Stimulated activated naive CD4-positive, alpha-beta T cell (primary cell): ENCODE results near the gene ADNP2.

Experiments
- DNase-seq, 6 experiments: peaks; one replicate each; lab custom pipeline; 2025; lab: John Stamatoyannopoulos, UW

The ADNP2 gene

GRCh38 chr18:80171054-80171872 lies 62.2 kb downstream of the ADNP2 start:
- DNase-seq, result no peak

DNA sequence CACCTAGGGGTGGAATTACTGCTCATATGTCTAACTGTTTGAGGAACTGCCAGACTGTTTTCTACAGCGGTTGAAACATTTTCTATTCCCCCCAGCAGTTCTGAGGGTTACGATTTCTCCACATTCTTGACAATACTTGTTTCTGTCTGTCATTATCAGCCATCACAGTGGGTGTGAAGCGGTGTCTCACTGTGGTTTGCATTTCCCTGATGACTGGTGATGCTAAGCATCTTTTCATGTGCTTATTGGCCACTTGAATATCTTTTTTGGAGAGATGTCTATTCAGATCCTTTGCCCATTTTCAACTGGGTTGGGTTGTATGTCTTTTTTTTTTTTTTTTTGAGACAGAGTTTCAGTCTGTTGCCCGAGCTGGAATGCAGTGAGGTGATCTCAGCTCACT lies 63.0 kb downstream of the ADNP2 start:
- DNase-seq, result no peak

DNA sequence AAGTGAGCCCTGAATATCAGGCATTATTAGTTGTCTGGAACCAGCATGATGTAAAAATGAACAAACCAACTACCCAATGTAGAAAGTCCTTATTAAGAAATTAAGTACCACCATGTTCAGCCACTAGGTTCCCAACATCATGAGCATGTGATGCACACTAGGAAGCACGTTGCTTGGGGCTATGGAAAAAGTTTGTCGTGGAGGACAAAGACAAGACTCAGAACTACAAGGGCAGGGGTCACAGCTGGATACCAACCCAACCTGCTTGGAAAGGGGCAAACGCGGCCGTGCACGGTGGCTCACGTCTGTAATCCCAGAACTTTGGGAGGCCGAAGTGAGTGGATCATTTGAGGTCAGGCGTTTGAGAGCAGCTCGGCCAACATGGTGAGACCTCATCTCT lies 64.0 kb downstream of the ADNP2 start:
- DNase-seq, result no peak

GRCh38 chr18:80175451-80176204 lies 66.6 kb downstream of the ADNP2 start:
- DNase-seq, result peak in 2 of 6 experiments; percentile 14 to 24

DNA sequence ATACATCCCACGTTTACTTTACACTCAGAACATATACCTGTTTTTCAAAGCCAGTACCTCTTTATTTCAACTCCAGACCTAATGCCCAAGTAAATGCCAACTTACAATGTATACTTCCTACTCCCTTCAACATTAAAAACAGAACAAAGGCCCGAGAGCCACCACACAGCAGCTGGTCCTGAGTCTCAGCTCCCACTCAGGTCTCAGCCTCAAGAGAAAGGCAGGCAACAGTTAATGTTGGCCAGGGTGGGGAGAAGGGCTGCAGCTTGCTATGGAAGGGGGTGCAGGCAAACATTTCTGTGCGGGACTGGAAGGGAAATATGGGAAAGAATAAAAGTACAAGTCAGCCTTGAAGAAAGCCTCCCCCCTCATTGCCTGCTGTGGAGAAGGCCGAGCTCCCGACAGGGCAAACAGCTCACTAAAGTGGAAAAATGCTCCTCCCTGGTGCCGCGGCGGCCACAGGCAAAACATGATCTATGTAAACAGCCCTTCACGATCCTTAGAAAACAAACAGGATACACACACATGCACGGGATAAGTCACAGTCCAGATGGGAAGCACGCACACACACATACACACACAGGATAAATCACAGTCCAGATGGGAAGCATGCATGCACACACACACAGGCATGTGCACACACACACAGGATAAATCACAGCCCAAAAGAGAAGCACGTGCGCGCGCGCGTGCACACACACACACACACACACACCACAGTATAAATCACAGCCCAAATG lies 67.4 kb downstream of the ADNP2 start:
- no peak for DNase-seq

GRCh38 chr18:80177128-80177527 lies 68.1 kb downstream of the ADNP2 start:
- no peak for DNase-seq

- DNase-seq, result no peak
Measured at GRCh38 chr18:80178935-80179818, 70.1 kb downstream of the ADNP2 start.

DNA sequence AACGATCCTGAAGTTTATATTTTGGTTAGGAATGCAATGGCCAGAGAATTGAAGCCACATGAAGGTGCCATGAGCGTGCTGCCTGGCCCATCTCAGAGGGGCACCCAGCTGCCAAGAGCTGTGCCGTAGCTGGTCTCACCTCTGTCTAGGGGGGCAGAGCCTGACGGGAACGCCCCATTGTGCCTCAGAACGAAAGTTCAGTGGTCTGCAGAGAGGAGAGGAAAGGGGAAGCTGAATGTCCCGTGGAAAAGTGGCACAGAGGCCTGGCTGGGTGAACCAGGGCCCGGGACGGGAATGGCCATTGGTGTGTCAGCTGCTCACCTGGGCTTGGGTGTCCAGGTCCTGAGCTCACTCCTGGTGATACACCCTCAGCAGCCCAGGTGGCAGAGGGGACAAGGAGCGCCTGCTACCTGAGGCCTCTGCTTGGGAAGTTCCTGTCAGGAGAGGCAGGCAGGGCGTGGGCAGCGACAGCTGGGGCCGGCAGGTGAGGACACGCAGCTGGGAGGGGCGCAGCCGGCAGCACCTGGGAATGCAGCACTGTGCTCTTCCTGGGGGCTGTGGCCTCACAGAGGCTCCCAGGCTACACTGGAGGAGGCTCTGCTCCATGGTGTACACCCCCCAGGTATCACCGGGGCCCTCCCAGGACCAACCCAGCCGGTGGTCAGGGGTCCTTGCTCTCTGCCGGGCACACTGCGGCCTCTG lies 70.9 kb downstream of the ADNP2 start:
- no peak for DNase-seq

DNA sequence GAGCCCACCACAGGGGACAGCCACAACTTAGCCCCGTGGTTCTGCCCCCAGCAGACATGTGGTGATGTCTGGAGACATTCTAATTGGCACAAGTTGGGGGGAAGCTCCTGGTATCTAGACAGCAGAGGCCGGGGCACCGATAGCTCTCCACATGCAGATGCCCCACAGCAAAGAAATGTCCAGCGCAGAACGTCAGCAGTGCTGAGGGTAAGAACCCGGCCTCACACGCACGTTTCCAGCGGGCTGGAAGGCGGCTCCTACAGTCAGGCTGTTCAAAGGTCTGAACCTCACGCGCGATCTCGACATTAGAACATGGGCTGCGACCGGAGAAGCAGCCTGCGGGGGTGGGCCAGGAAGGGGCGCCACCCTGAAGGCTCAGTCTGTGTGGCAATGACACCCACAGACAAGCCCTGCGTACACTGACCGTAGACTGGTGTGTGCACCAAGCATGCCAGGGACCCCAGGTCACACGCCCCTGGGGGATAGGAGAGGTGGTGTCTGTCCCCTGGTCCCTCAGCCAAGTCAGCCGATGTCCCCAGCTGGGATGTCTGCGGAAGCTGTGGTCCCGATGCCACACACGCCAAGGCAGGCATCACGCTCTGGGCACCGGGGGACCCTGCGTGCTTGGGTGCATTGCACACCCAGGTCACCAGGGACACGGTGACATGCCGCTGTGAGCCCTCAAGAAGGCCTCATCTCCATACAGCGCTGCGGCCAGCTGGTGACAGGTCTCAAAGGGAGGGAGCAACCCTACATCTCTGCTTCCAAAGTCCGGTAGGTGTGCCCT lies 71.9 kb downstream of the ADNP2 start:
- DNase-seq, result no peak

GRCh38 chr18:80181642-80182461 lies 72.8 kb downstream of the ADNP2 start:
- no peak for DNase-seq

DNA sequence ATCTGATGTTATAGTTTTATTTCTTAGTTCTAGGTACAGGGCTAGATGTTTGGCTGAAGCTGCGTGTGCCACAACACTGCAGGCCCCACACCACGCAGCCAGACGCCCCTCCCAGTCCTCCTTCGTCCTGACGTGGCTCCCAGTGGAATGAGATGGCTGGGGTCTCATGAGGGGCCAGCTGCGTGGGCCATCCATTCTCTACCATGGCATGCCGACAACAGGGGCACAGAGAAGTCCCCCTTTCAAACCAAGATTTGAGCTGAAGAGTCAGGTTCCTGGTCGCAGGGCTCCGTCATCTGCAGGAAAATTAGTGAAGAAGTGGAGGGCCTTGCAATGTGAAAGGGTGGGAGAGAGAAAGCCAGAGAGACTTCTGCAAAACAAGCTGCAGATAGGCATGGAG lies 73.8 kb downstream of the ADNP2 start:
- DNase-seq, result no peak

- no peak for DNase-seq
Measured at GRCh38 chr18:80183273-80184050, 74.4 kb downstream of the ADNP2 start.

- DNase-seq, result no peak
Measured at GRCh38 chr18:80184243-80184772, 75.2 kb downstream of the ADNP2 start.

DNA sequence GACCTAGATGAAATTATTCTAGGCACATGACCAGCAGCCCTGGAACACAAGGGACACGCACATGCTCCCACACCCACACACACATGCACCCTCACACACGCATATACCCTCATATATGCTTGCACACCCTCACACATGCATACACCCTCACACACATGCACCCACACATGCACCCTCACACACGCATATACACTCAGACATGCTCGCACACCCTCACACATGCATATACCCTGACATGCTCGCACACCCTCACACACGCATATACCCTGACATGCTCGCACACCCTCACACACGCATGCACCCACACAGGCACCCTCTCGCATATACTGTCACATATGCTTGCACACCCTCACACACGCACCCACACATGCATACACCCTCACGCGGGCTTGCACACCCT lies 76.5 kb downstream of the ADNP2 start:
- DNase-seq, result no peak

GRCh38 chr18:80187956-80188642 lies 79.0 kb downstream of the ADNP2 start:
- DNase-seq, result no peak

- no peak for DNase-seq
Measured at GRCh38 chr18:80188643-80189530, 79.8 kb downstream of the ADNP2 start.

GRCh38 chr18:80189531-80189865 lies 80.4 kb downstream of the ADNP2 start:
- no peak for DNase-seq
